HepG2 (cell line): ENCODE results near the gene EPG5.

Experiments
- CREM ChIP-seq, 2 experiments: sonication (generic) in 1 of 2; formaldehyde crosslinking in 1 of 2; IDR thresholded peaks; 2 replicates each; pipeline versions ENCODE4 v1.4.0 to v1.6.1; 2016 to 2020; ENCODE audit warnings: antibody characterized with exemption in 1 of 2, mild to moderate bottlenecking in 1 of 2, missing genetic modification reagents in 1 of 2
- LRRFIP1 ChIP-seq: sonication (generic); formaldehyde crosslinking; conservative IDR thresholded peaks from 2 replicates; pipeline ENCODE4 v1.4.0; 2020; ENCODE audit warnings: missing genetic modification reagents
- MED1 ChIP-seq: sonication (generic); formaldehyde crosslinking; IDR thresholded peaks from 2 replicates; pipeline ENCODE4 v1.4.0; 2020; ENCODE audit warnings: missing genetic modification reagents
- NR1H2 ChIP-seq: sonication (generic); formaldehyde crosslinking; IDR thresholded peaks from 2 replicates; pipeline ENCODE4 v1.8.1; 2022; ENCODE audit warnings: low read depth, missing genetic modification reagents, borderline replicate concordance
- POLR2AphosphoS5 ChIP-seq: IDR thresholded peaks from 2 replicates; pipeline ENCODE4 v1.6.1; 2012; ENCODE audit warnings: low read depth, low read length
- SRF ChIP-seq: IDR thresholded peaks from 2 replicates; pipeline ENCODE4 v1.6.1; 2011; ENCODE audit warnings: mild to moderate bottlenecking, low read depth, low read length, moderate library complexity
- ZNF138 ChIP-seq: sonication (generic); formaldehyde crosslinking; IDR thresholded peaks from 2 replicates; pipeline ENCODE4 v1.5.0; 2020; ENCODE audit warnings: mild to moderate bottlenecking, low read depth, missing genetic modification reagents
- ZNF20 ChIP-seq: sonication (generic); formaldehyde crosslinking; IDR thresholded peaks from 2 replicates; pipeline ENCODE4 v1.4.0; 2020; ENCODE audit warnings: mild to moderate bottlenecking, moderate library complexity, missing genetic modification reagents
- ZNF776 ChIP-seq: sonication (generic); formaldehyde crosslinking; IDR thresholded peaks from 2 replicates; pipeline ENCODE4 v1.4.0; 2020; ENCODE audit warnings: mild to moderate bottlenecking, missing genetic modification reagents

DNA sequence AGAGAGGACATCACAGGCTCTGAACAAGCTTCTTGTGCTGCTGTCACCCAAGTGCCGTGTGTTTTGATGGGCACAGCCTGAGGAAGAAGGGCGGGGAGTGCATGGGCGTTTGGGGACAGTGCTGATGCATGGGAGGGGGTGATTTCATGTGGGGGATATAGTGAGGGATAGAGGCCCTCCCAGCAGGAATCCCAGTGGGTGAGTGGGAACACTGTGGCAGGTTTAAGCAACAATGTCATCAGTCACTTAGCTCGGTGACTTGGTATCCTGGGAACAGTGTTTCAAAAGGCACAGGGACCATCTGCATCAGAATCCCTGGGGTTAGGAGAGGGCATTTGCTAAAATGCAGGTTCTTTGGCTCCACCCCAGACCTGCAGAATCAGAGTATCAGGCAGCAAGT, 141.0 kb downstream of the EPG5 start:
- TF ChIP-seq POLR2AphosphoS5 (no peak), ZNF776 (CRISPR knock-in tag) (no peak), ZNF20 (no peak), CREM (IDR thresholded peaks at IDR 0.05) (no peak), CREM (CRISPR knock-in tag; IDR thresholded peaks at IDR 0.05) (no peak), SRF (no peak), NR1H2 (no peak), ZNF138 (no peak), LRRFIP1 (no peak), MED1 (CRISPR knock-in tag) (no peak)
